ENCODE data around the gene EMILIN2.

- no peak for TF ChIP-seq EHMT2 (IDR thresholded peaks at IDR 0.05; ENCODE audit: borderline replicate concordance, low read depth, low read length)
- no peak for TF ChIP-seq MLLT10 (CRISPR knock-in tag; IDR thresholded peaks at IDR 0.05)
- TF ChIP-seq, protein P1, sequence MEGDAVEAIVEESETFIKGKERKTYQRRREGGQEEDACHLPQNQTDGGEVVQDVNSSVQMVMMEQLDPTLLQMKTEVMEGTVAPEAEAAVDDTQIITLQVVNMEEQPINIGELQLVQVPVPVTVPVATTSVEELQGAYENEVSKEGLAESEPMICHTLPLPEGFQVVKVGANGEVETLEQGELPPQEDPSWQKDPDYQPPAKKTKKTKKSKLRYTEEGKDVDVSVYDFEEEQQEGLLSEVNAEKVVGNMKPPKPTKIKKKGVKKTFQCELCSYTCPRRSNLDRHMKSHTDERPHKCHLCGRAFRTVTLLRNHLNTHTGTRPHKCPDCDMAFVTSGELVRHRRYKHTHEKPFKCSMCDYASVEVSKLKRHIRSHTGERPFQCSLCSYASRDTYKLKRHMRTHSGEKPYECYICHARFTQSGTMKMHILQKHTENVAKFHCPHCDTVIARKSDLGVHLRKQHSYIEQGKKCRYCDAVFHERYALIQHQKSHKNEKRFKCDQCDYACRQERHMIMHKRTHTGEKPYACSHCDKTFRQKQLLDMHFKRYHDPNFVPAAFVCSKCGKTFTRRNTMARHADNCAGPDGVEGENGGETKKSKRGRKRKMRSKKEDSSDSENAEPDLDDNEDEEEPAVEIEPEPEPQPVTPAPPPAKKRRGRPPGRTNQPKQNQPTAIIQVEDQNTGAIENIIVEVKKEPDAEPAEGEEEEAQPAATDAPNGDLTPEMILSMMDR (CRISPR knock-in tag; IDR thresholded peaks at IDR 0.05): no peak
- no peak for TF ChIP-seq MAX (IDR thresholded peaks at IDR 0.05)
- no peak for TF ChIP-seq ZSCAN9 (CRISPR knock-in tag; IDR thresholded peaks at IDR 0.05; ENCODE audit: borderline replicate concordance)
- no peak for TF ChIP-seq ZNF256 (CRISPR knock-in tag; conservative IDR thresholded peaks at IDR 0.05)
- TF ChIP-seq ZNF512 (CRISPR knock-in tag; IDR thresholded peaks at IDR 0.05): no peak
Measured at GRCh38 chr18:2898186-2898640, 51.4 kb downstream of the EMILIN2 start.

Data from HepG2 (cell line).